Chondrocyte (in vitro differentiated cells): Measurements from ENCODE around the gene INTS1. TPM values are rescaled to one million over a fixed set of nuclear protein-coding genes. Genes with fewer than 3 reads are reported as not detected.
"Not testable (repeated sequence)": the region's sequence is repeated elsewhere in the genome, so short reads cannot be mapped to it uniquely, and the experiment has no call there.

Source experiments
- DNase-seq: peaks from one replicate; pipeline ENCODE4 v3.0.0; 2021; ENCODE audit warnings: mixed read lengths, low spot score
- H3K27ac Mint-ChIP-seq: one replicate; pipeline ENCODE4 v1.8.0; 2021; ENCODE audit warnings: mild to moderate bottlenecking, moderate library complexity, mixed read lengths; ENCODE audit not compliant: unreplicated experiment
- H3K27me3 Mint-ChIP-seq: 2 replicates; pipeline ENCODE4 v1.8.0; 2021; ENCODE audit warnings: low read depth, mixed read lengths
- H3K36me3 Mint-ChIP-seq: 2 replicates; pipeline ENCODE4 v1.8.0; 2021; ENCODE audit warnings: low read depth, mixed read lengths
- H3K4me1 Mint-ChIP-seq: 2 replicates; pipeline ENCODE4 v1.8.0; 2021; ENCODE audit warnings: low read depth, mild to moderate bottlenecking, mixed read lengths
- H3K4me3 Mint-ChIP-seq: one replicate; pipeline ENCODE4 v1.8.0; 2021; ENCODE audit warnings: mild to moderate bottlenecking, moderate library complexity, mixed read lengths; ENCODE audit not compliant: unreplicated experiment
- H3K9me3 Mint-ChIP-seq: 2 replicates; pipeline ENCODE4 v1.8.0; 2021; ENCODE audit warnings: low read depth, mixed read lengths
- CTCF ChIP-seq: fragments of 200-600 bp; sonication (generic); IDR thresholded peaks from 2 replicates; pipeline ENCODE4 v1.5.0; 2021; ENCODE audit warnings: antibody characterized with exemption, mild to moderate bottlenecking, moderate library complexity
- total RNA-seq: library from RNA; stranded (reverse); gene quantifications from 3 replicates; pipeline ENCODE4 v1.2.1, GENCODE V29; 2021

Gene INTS1
- total RNA-seq, 1 donor from 2014 or later, result 80.4 TPM

GRCh38 chr7:1447551-1448244 is 56.5 kb downstream of the INTS1 start:
- H3K4me1 Mint-ChIP-seq, result peaks cover 7% of the 10 kb centered on the region
- TF ChIP-seq CTCF, result no peak
- H3K9me3 Mint-ChIP-seq, result no peaks in the 10 kb centered on the region
- H3K4me3 Mint-ChIP-seq, result no peak overlapping the region
- no peaks in the 10 kb centered on the region for H3K27me3 Mint-ChIP-seq
- DNase-seq, result no peak
- H3K27ac Mint-ChIP-seq, result no peak overlapping the region
- peaks cover 2% of the 10 kb centered on the region for H3K36me3 Mint-ChIP-seq

GRCh38 chr7:1447112-1447511 is 57.1 kb downstream of the INTS1 start:
- H3K4me3 Mint-ChIP-seq, result no peak overlapping the region
- H3K36me3 Mint-ChIP-seq, result peaks cover 2% of the 10 kb centered on the region
- no peak overlapping the region for H3K27ac Mint-ChIP-seq
- no peaks in the 10 kb centered on the region for H3K27me3 Mint-ChIP-seq
- H3K9me3 Mint-ChIP-seq, result no peaks in the 10 kb centered on the region
- TF ChIP-seq CTCF, result no peak
- no peak for DNase-seq
- H3K4me1 Mint-ChIP-seq, result peaks cover 2% of the 10 kb centered on the region

GRCh38 chr7:1446620-1447032 is 57.6 kb downstream of the INTS1 start:
- no peaks in the 10 kb centered on the region for H3K4me1 Mint-ChIP-seq
- H3K4me3 Mint-ChIP-seq, result no peak overlapping the region
- no peak for TF ChIP-seq CTCF
- no peaks in the 10 kb centered on the region for H3K9me3 Mint-ChIP-seq
- no peaks in the 10 kb centered on the region for H3K27me3 Mint-ChIP-seq
- no peak overlapping the region for H3K27ac Mint-ChIP-seq
- peaks cover 2% of the 10 kb centered on the region for H3K36me3 Mint-ChIP-seq
- DNase-seq, result no peak

GRCh38 chr7:1446026-1446425 is 58.2 kb downstream of the INTS1 start:
- H3K27ac Mint-ChIP-seq, H3K4me1 Mint-ChIP-seq, H3K36me3 Mint-ChIP-seq, H3K9me3 Mint-ChIP-seq, H3K27me3 Mint-ChIP-seq, H3K4me3 Mint-ChIP-seq, DNase-seq: not testable (repeated sequence)

- Mint-ChIP-seq H3K27ac (no peak overlapping the region), H3K36me3 (peaks cover 4% of the 10 kb centered on the region), H3K27me3 (no peaks in the 10 kb centered on the region), H3K4me1 (no peaks in the 10 kb centered on the region), H3K4me3 (no peak overlapping the region), H3K9me3 (no peaks in the 10 kb centered on the region)
- no peak for TF ChIP-seq CTCF
- DNase-seq, result no peak
Measured at GRCh38 chr7:1445341-1445740, 58.8 kb downstream of the INTS1 start.

- no peak overlapping the region for H3K27ac Mint-ChIP-seq
- no peak for TF ChIP-seq CTCF
Measured at GRCh38 chr7:1444925-1445322, 59.3 kb downstream of the INTS1 start.

More at GRCh38 chr7:1444925-1445322, 59.3 kb downstream of the INTS1 start:
- Mint-ChIP-seq H3K4me1 (no peaks in the 10 kb centered on the region), H3K27me3 (no peaks in the 10 kb centered on the region), H3K36me3 (peaks cover 4% of the 10 kb centered on the region), H3K9me3 (no peaks in the 10 kb centered on the region), H3K4me3 (no peak overlapping the region)
- DNase-seq, result no peak
